Measurements from ENCODE around the gene GPR75. TPM values are rescaled to one million over a fixed set of nuclear protein-coding genes. Genes with fewer than 3 reads are reported as not detected.

Gene GPR75
- total RNA-seq, 4 donors from 2014 or later, result 0.29 to 6.3 (median 2.1) TPM; not detected in 1

- no peaks in the 10 kb centered on the region for H3K27me3 ChIP-seq
- TF ChIP-seq POLR2A (IDR thresholded peaks at IDR 0.05) (no peak), CTCF (IDR thresholded peaks at IDR 0.05) (no peak)
- intact Hi-C loops (cut with DNase I; ENCODE audit: low total_unique reads), result no loop called here
- no peaks in the 10 kb centered on the region for H3K9me3 ChIP-seq
- H3K4me3 ChIP-seq, result no peak overlapping the region
- H3K27ac ChIP-seq, result no peak overlapping the region
- DNase-seq, result no peak
- no peaks in the 10 kb centered on the region for H3K36me3 ChIP-seq
- no peaks in the 10 kb centered on the region for H3K4me1 ChIP-seq
These were observed 39.7 kb downstream of the GPR75 start for GRCh38 chr2:53820048-53820447.

DNA sequence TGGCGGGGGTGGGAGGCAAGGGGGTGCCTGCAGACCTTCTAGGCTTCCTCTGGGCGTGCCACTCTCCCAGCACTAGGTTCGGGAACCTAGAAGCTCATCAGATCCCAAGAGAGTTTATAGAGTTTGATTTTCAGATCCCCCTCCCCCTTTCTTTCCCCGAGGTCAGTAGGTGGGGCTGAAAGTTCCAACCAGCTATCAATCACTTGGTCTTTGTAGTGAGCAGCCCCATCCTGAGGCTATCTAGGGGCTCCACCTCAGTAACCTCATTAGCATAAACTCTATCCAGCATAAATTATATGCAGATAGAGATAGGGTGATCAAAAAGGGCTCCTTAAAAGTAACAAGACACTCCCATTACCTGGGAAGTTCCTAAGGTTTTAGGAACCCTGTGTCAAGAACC, 40.1 kb downstream of the GPR75 start:
- TF ChIP-seq POLR2A (IDR thresholded peaks at IDR 0.05) (no peak), CTCF (IDR thresholded peaks at IDR 0.05) (no peak)
- no peaks in the 10 kb centered on the region for H3K36me3 ChIP-seq
- no peak overlapping the region for H3K4me3 ChIP-seq

GRCh38 chr2:53818854-53819435, 40.8 kb downstream of the GPR75 start:
- intact Hi-C loops (cut with DNase I; ENCODE audit: low total_unique reads), result no loop called here
- Histone ChIP-seq H3K4me1 (no peaks in the 10 kb centered on the region), H3K4me3 (no peak overlapping the region), H3K27ac (no peak overlapping the region), H3K36me3 (no peaks in the 10 kb centered on the region), H3K9me3 (no peaks in the 10 kb centered on the region), H3K27me3 (no peaks in the 10 kb centered on the region)
- DNase-seq, result no peak
- TF ChIP-seq CTCF (IDR thresholded peaks at IDR 0.05) (no peak), POLR2A (IDR thresholded peaks at IDR 0.05) (no peak)

More for the DNA sequence above, 40.1 kb downstream of the GPR75 start:
- DNase-seq, result no peak
- no peaks in the 10 kb centered on the region for H3K9me3 ChIP-seq
- intact Hi-C loops (cut with DNase I; ENCODE audit: low total_unique reads), result no loop called here
- H3K27me3 ChIP-seq, result no peaks in the 10 kb centered on the region
- no peaks in the 10 kb centered on the region for H3K4me1 ChIP-seq
- H3K27ac ChIP-seq, result no peak overlapping the region

DNA sequence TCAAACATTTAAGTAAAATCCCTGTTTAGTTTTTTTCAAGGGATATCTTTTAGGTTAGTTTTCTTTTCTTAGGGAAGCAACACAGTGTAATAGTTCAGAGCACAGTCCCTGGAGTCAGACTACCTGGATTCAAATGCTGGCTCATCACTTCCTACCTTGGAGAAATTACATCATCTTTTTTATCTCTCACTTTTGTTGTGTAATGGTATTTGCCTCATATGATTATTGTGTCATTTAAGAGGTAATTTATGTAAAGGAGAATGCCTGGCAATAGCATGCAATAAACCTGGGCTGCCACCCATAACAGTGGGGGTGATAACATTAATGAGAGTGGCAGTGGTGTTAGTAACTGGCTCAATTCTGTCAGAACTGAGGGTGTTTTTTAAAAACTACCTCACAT, 46.6 kb downstream of the GPR75 start:
- H3K27me3 ChIP-seq, result no peaks in the 10 kb centered on the region
- no peaks in the 10 kb centered on the region for H3K36me3 ChIP-seq
- TF ChIP-seq POLR2A (IDR thresholded peaks at IDR 0.05) (no peak), CTCF (IDR thresholded peaks at IDR 0.05) (no peak)
- intact Hi-C loops (cut with DNase I; ENCODE audit: low total_unique reads), result no loop called here
- no peak overlapping the region for H3K4me3 ChIP-seq
- no peaks in the 10 kb centered on the region for H3K9me3 ChIP-seq
- no peak overlapping the region for H3K27ac ChIP-seq
- DNase-seq, result no peak
- no peaks in the 10 kb centered on the region for H3K4me1 ChIP-seq

- no peak for TF ChIP-seq POLR2A (IDR thresholded peaks at IDR 0.05)
- TF ChIP-seq CTCF (IDR thresholded peaks at IDR 0.05), result no peak
- DNase-seq, result no peak
- Histone ChIP-seq H3K27ac (no peak overlapping the region), H3K36me3 (no peaks in the 10 kb centered on the region), H3K27me3 (no peaks in the 10 kb centered on the region), H3K4me3 (no peak overlapping the region), H3K4me1 (no peaks in the 10 kb centered on the region), H3K9me3 (no peaks in the 10 kb centered on the region)
- intact Hi-C loops (cut with DNase I; ENCODE audit: low total_unique reads), result no loop called here
These were observed 48.2 kb downstream of the GPR75 start for GRCh38 chr2:53811601-53812000.

Small RNAs within 50 kb of the gene (microRNA-seq; reads per million reads assigned to microRNA genes)
- not detected for gene MIR3682 (ENCODE audit: borderline microRNAs expressed, borderline replicate concordance)

Small RNAs within 50 kb of the gene (small RNA-seq; reads per million reads assigned to genes)
- not detected for gene MIR3682

Other genes with a start within 250 kb of the GPR75 start
- 1 to 10 TPM in 3 of 4 donors, under 1 TPM in 1; 0.51 to 5.3 (median 2.9) TPM for gene CHAC2, start 92.2 kb downstream of the GPR75 start, total RNA-seq
- gene ASB3, start 73.0 kb downstream of the GPR75 start, total RNA-seq, result 10 to 100 TPM in 2 of 4 donors, 1 to 10 TPM in 2; 5.4 to 68.8 (median 16.8) TPM
- gene ERLEC1, start 72.9 kb downstream of the GPR75 start, total RNA-seq, result 100 to 1,000 TPM in 2 of 4 donors, 10 to 100 TPM in 2; 30.2 to 125 (median 74.6) TPM
- 10 to 100 TPM; 20.0 to 94.5 (median 78.8) TPM for gene PSME4, start 111.0 kb upstream of the GPR75 start, total RNA-seq

Data from uterus (tissue), 4 donors.